Gastrocnemius medialis (tissue), 4 donors: ENCODE data around the gene C2orf74. TPM values are rescaled to one million over a fixed set of nuclear protein-coding genes. Genes with fewer than 3 reads are reported as not detected.

ENCODE experiments used
- ATAC-seq, 2 donors: fragments of 150-250 bp; one replicate each; pipeline ENCODE4 v1.9.1; 2016
- DNase-seq, 2 donors: peaks; one replicate each; pipeline ENCODE4 v3.0.0-alpha.2; 2019
- H3K27ac ChIP-seq, 4 donors: fragments of 200-600 bp; sonication (generic); 1 replicate in 1 of 4; 2 replicates in 3 of 4; pipeline ENCODE4 v1.5.1; 2016 to 2018; ENCODE audit warnings: mild to moderate bottlenecking in 2 of 4, moderate library complexity in 1 of 4
- H3K27me3 ChIP-seq, 3 donors: fragments of 200-600 bp; sonication (generic) in 2 of 3; 1 replicate in 1 of 3; 2 replicates in 2 of 3; pipeline versions ENCODE4 v1.5.1 to v1.6.0; 2016 to 2019; ENCODE audit warnings: mild to moderate bottlenecking in 1 of 3, moderate library complexity in 1 of 3
- H3K36me3 ChIP-seq, 2 donors: fragments of 200-600 bp; sonication (generic) in 1 of 2; one replicate each; pipeline ENCODE4 v1.5.1; 2017 to 2018
- H3K4me1 ChIP-seq, 2 donors: fragments of 200-600 bp; sonication (generic) in 1 of 2; one replicate each; pipeline ENCODE4 v1.5.1; 2016 to 2017; ENCODE audit warnings: mild to moderate bottlenecking in 2 of 2
- H3K4me3 ChIP-seq, 4 donors: fragments of 200-600 bp; sonication (generic) in 3 of 4; 1 replicate in 1 of 4; 2 replicates in 3 of 4; pipeline ENCODE4 v1.5.1; 2016 to 2019; ENCODE audit warnings: mild to moderate bottlenecking in 2 of 4
- H3K9me3 ChIP-seq, 3 donors: fragments of 200-600 bp; sonication (generic) in 2 of 3; 1 replicate in 1 of 3; 2 replicates in 2 of 3; pipeline ENCODE4 v1.5.1; 2016 to 2019
- POLR2A ChIP-seq, 2 donors: fragments of 450-650 bp; IDR thresholded peaks; one replicate each; pipeline ENCODE4 v1.6.1; 2017; ENCODE audit warnings: antibody characterized with exemption in 2 of 2, mild to moderate bottlenecking in 2 of 2, moderate library complexity in 2 of 2
- in situ Hi-C, 4 donors: fragments of 200-750 bp; cut with MboI; loops; one replicate each; pipeline versions ENCODE4 v1.15.0 to v1.8.0; 2017; ENCODE audit warnings: low sequenced_read_pairs in 4 of 4
- intact Hi-C: fragments of 100-400 bp; cut with DNase I; formaldehyde crosslinking; loops from one replicate; pipeline ENCODE4 v1.15.1; 2023; ENCODE audit warnings: low total_unique reads
- total RNA-seq, 4 donors: library from RNA; depleted of rRNA; stranded (reverse); fragments of >200 nt; gene quantifications; one replicate each; pipeline versions ENCODE4 v1.1.0 to v1.2.3, GENCODE V29; 2016
- TF ChIP-seq, protein P1 (sequence below), 5 experiments: fragments of 450-650 bp in 3 of 5; fragments of 200-600 bp in 2 of 5; sonication (generic) in 2 of 5; IDR thresholded peaks in 4 of 5; conservative IDR thresholded peaks in 1 of 5; 1 replicate in 4 of 5; 2 replicates in 1 of 5; pipeline ENCODE4 v1.5.1; 2016 to 2019; ENCODE audit warnings: antibody characterized with exemption in 5 of 5, mild to moderate bottlenecking in 3 of 5, moderate library complexity in 3 of 5

The C2orf74 gene
- total RNA-seq: 10 to 100 TPM in 2 of 4 donors, 1 to 10 TPM in 2; 6.6 to 19.2 (median 8.4) TPM

DNA sequence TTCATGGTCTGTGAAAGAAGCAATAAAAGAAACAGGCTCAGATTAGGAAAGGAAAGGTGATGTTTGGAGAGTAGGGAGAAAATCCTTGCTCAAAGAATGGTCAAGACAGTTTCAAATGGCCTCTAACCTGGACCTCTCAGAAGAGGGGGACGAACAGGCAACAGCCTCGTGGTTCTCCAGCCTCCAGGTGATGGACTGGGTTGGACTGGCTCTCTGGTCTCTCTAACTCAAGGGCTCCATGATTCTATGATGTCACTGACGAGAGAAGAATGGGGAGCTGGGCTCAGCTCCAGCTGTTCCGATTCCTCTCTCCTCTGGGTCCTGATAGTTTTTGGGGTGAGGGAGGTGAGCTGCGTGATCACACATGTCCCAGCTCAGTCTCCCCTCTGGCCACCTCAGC, at the start of gene C2orf74:
TSS of gene C2orf74 (plus strand) at position 301 of the 400 bp plus-strand sequence. CDS start 327 bp downstream, outside the sequence.
- ATAC-seq: no peak
- Histone ChIP-seq H3K36me3 (peaks cover 0 to 36% of the 10 kb centered on the region in 2 donors), H3K27me3 (no peaks in the 10 kb centered on the region), H3K27ac (no peak within 1 kb of the TSS), H3K4me3 (no peak within 1 kb of the TSS), H3K9me3 (no peaks in the 10 kb centered on the region), H3K4me1 (no peaks in the 10 kb centered on the region)
- TF ChIP-seq POLR2A (IDR thresholded peaks at IDR 0.05): no peak
- TF ChIP-seq, protein P1, sequence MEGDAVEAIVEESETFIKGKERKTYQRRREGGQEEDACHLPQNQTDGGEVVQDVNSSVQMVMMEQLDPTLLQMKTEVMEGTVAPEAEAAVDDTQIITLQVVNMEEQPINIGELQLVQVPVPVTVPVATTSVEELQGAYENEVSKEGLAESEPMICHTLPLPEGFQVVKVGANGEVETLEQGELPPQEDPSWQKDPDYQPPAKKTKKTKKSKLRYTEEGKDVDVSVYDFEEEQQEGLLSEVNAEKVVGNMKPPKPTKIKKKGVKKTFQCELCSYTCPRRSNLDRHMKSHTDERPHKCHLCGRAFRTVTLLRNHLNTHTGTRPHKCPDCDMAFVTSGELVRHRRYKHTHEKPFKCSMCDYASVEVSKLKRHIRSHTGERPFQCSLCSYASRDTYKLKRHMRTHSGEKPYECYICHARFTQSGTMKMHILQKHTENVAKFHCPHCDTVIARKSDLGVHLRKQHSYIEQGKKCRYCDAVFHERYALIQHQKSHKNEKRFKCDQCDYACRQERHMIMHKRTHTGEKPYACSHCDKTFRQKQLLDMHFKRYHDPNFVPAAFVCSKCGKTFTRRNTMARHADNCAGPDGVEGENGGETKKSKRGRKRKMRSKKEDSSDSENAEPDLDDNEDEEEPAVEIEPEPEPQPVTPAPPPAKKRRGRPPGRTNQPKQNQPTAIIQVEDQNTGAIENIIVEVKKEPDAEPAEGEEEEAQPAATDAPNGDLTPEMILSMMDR (IDR thresholded peaks at IDR 0.05 in 4 of 5, conservative IDR thresholded peaks at IDR 0.05 in 1 of 5): no peak
- in situ Hi-C loops: no loop called here
- intact Hi-C loops: no loop called here
- DNase-seq: no peak

DNA sequence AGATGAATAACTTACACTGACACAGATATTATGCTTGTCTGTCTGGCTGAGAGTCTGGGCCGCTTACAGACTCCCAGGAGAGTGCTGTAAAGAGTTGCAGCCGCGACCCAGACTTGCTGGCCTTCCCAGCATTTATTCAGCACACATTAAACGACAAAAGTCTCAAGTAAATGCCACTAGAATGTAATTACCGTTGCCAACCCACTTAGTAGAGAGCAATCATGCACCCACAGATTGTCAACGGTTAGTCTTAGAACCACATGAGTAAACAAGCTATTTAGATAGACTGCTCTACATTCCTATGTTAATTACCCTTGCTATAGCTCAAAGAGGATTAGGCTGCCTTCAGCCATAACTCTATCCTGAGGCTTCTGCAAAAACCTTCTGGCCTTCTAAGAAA, 47.8 kb upstream of the C2orf74 start:
- Histone ChIP-seq H3K36me3 (peaks cover 0 to 50% of the 10 kb centered on the region in 2 donors), H3K4me1 (no peaks in the 10 kb centered on the region), H3K27me3 (no peaks in the 10 kb centered on the region), H3K4me3 (no peak overlapping the region), H3K27ac (no peak overlapping the region), H3K9me3 (no peaks in the 10 kb centered on the region)
- TF ChIP-seq, protein P1 (IDR thresholded peaks at IDR 0.05 in 4 of 5, conservative IDR thresholded peaks at IDR 0.05 in 1 of 5): no peak
- no peak for TF ChIP-seq POLR2A (IDR thresholded peaks at IDR 0.05)
- no peak for DNase-seq
- in situ Hi-C loops: no loop called here
- ATAC-seq: no peak
- intact Hi-C loops: no loop called here

DNA sequence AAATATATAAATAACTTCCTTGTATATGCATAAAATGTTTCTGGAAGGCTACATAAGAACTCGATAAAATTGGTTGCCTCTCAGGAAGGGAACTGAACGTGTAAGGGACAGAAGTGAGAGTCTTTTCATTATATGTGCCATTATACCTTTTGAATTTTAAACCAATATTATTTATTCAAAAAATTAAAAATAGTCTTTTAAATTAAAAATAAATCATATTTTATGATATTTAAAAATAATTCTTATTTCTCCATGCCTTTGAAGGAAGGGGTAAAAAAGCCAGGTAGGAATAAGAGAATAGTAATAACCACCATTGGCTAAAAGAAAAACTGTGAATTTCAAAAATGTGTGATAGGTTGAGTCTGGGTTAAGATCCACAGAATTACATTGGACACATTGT, 45.7 kb upstream of the C2orf74 start:
- DNase-seq (no peak), ATAC-seq (no peak)
- Histone ChIP-seq H3K4me3 (no peak overlapping the region), H3K4me1 (no peaks in the 10 kb centered on the region), H3K36me3 (peaks cover 0 to 57% of the 10 kb centered on the region in 2 donors), H3K27me3 (no peaks in the 10 kb centered on the region), H3K9me3 (no peaks in the 10 kb centered on the region), H3K27ac (no peak overlapping the region)
- in situ Hi-C loops (no loop called here), intact Hi-C loops (no loop called here)
- no peak for TF ChIP-seq POLR2A (IDR thresholded peaks at IDR 0.05)
- TF ChIP-seq, protein P1 (IDR thresholded peaks at IDR 0.05 in 4 of 5, conservative IDR thresholded peaks at IDR 0.05 in 1 of 5): no peak

DNA sequence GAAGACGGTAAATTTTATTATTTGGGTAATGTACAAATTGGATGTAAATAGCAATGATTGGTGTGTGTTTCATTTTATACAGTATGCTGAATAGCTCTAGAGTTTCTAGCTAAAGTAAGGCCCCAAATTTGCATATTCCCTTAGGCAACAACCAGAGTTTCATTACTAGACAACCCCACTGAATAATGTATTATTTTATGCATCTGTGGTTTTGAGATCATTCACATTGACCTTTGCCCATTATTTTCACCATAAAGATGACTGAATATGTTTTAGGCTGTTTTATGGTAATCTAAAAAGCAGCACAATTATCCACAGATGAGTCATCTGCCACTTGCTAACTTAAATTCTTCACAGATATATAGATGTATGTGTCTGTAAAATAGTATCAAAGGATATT, 44.5 kb upstream of the C2orf74 start:
- Histone ChIP-seq H3K27me3 (no peaks in the 10 kb centered on the region), H3K9me3 (no peaks in the 10 kb centered on the region), H3K4me1 (no peaks in the 10 kb centered on the region), H3K4me3 (no peak overlapping the region), H3K36me3 (peaks cover 0 to 47% of the 10 kb centered on the region in 2 donors), H3K27ac (no peak overlapping the region)
- in situ Hi-C loops: no loop called here
- ATAC-seq: no peak
- DNase-seq: no peak
- intact Hi-C loops: no loop called here
- TF ChIP-seq, protein P1 (IDR thresholded peaks at IDR 0.05 in 4 of 5, conservative IDR thresholded peaks at IDR 0.05 in 1 of 5): no peak
- TF ChIP-seq POLR2A (IDR thresholded peaks at IDR 0.05): no peak

DNA sequence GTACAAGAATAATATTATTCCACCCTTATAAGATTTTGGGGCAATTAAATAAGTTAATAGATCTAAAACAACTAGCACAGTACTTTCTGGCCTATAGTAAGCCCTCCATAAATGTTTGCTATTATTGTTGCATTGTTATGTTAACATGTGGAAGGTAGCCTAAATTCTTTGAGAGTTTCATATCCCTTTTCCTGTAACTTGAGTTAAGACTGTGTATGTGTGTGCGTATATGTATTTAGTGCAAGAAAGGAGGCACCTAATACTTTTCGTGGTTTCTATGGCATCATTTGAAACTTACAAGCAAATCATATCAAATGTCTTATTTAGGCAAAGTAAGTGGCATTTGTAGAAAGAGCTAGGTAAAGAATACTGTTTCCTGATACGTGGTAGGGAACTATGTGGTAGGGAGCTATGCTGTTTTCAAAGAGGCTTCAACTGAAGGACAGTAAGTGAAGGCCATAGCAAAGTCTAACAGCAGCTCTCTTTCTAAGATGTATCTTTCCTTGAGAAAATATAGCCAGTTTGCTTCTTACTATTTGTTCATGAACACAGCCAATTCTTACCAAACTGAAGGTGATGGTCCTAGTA, 36.8 kb upstream of the C2orf74 start:
- intact Hi-C loops: no loop called here
- no peaks in the 10 kb centered on the region for H3K27me3 ChIP-seq
- ATAC-seq (no peak), DNase-seq (no peak)
- no peak overlapping the region for H3K4me3 ChIP-seq
- H3K4me1 ChIP-seq: no peaks in the 10 kb centered on the region
- H3K9me3 ChIP-seq: no peaks in the 10 kb centered on the region
- in situ Hi-C loops: no loop called here
- peaks cover 0 to 4% of the 10 kb centered on the region in 2 donors for H3K36me3 ChIP-seq
- TF ChIP-seq, protein P1 (IDR thresholded peaks at IDR 0.05 in 4 of 5, conservative IDR thresholded peaks at IDR 0.05 in 1 of 5): no peak
- TF ChIP-seq POLR2A (IDR thresholded peaks at IDR 0.05): no peak
- H3K27ac ChIP-seq: no peak overlapping the region
